ELR (cell line): ENCODE data around the gene RNU4-1.
"Not testable (repeated sequence)": the region's sequence is repeated elsewhere in the genome, so short reads cannot be mapped to it uniquely, and the experiment has no call there.

Experiments used
- DNase-seq: peaks from one replicate; pipeline ENCODE4 v3.0.0-alpha.2; 2015; ENCODE audit warnings: low read depth

Gene RNU4-1

DNA sequence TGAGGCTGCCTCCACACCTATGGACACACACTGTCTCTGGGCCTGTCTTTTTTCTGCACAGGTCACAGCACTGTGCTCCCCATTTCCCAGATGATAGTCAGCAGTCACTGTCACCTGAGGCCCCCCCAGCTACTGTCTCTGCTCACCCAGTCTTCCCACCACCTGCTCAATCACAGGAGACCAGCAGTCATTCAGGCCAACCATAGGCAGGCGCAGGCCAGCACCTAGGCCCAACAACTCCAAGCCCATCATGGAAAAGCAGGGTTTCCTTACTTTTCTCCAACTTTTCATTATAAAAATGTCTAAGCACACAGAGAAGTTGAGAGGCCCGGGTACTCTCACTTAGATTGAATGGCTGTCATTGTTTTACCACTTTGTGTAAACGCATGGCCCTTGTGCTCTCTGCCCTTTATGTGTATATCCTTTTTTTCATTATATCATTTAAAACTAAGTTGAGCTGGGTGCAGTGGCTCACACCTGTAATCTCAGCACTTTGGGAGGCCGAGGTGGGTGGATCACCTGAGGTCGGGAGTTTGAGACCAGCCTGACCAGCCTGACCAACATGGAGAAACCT, 34.6 kb downstream of the RNU4-1 start:
- DNase-seq: no peak

DNA sequence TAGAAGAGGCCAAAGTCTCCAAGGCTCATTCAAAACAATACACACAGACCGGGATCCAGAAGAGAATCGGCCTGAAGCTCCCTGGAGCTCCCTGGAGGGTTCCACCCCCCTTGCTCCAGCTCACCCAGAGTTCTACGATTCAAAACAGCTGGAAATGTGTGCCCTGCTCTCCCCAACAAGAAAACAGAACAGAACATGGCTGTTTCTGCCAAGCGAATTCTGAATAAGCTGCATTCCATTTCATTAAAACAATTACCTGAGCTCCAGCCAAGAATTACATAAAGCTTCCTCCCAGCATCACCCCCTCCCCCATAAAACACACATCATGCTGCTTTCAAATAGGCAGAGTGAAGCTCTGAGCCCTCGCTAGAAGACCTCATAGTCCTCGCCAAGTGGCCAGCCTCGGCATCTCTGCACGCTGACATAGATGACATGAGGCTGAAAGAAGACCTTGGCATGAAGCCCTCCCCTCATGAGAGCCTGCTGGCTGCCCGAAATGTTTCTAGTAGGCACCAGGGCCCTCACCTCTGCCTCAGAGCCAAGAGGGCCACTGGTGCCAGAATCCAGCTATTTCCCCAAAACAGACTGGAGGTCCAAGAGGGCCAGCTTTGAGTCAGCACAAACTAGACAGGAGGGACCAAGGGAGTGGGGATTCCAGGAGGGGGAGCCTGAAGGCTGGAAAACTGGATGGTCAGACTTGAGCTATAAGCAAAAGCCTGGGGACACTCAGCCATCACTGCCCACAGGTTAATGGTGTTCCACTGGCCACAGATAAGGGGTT, 35.8 kb downstream of the RNU4-1 start:
- DNase-seq: peak; percentile 42

DNA sequence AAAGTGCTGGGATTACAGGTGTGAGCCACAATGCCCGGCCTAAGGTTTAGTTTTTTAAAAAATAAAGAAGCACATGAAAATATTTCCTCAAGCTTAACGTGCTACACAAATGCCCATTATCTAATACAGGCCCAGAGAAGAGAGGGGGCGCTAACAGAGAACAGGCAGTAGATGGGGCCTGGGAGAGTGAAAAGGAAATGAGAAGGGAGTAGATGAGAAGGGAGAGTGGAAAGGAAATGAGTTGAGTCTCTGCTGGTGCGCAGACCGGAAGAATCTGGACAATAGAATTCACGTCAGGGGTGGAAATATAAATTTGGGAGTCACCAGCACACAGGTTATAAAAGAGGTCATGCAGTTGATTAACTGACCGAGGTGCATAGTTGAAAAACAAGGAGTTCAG, 38.2 kb downstream of the RNU4-1 start:
- DNase-seq: no peak

DNA sequence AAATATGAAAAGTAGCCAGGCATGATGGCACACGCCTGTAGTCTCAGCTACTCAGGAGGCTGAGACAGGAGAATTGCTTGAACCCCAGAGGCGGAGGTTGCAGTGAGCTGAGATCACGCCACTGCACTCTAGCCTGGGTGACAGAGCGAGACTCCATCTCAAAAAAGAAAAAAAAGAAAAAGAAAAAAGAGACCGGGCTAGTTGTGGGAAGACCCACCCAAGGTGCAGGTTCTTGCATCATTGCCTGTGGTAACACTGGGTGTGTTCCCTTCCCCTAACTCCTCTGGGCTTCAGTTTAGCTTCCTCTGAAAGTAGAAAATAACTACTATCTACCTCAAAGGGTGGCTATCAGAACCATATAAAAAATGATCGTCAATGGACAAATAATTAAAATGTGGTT, 39.7 kb downstream of the RNU4-1 start:
- not testable (repeated sequence) for DNase-seq

DNA sequence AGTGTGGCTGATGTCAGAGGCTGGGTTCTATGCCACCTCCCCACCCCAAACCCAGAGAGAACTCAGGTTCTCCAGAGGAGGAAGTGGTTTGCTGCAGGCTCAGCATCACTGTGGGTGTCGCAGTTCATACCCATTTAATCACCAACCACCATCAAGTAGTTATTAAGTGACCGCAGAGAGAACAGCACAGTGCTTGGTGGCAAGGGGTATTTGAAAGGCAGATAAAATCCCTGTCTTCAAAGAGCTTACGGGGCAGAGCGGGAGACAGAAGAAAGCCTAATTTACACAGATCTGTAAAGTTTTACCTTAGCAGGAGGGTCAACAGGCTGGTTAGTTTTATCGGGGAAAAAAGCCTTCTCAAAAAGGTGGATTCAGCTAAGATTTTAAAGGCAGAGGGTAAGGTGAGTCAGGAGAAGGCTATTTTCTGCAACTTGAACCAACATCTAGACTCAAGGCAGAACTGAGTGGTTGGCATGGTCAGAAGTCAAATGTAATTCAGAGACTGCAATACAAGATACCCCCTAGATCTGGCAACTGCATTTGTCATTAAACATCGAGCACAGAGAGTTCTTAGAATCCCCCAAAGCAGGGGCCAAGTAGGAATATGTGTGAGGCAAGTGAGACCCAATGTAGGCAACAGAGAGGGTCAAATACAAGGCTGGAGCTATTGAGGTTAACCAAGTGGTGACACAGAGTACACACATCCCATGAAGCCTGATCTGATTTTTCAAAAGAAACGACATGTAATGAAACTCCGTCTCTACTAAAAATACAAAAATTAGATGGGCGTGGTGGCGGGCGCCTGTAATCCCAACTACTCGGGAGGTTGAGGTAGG, 40.7 kb downstream of the RNU4-1 start:
- DNase-seq: no peak

DNA sequence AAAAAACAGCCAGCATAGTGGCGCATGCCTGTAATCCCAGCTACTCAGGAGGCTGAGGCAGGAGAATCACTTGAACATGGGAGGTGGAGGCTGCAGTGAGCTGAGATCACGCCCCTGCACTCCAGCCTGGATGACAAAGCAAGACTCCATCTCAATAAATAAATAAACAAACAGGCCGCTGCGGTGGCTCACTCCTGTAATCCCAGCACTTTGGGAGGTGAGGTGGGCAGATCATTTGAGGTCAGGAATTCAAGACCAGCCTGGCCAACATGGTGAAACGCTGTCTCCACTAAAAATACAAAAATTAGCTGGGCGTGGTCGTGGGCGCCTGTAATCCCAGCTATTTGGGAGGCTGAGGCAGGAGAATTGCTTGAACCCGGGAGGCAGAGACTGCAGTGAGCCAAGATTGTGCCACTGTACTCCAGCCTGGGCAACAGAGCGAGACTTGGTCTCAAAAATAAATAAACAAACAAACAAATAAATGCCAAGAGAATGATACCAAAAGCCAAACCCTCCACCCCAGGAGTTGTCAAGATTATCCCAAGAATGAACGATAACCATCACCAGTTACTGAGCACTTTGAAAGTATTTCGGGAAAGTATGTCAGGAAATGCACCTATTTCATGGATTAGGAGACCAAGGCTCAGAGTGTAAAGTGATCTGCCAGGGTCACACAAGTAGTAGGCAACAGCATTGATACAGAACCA, 41.5 kb downstream of the RNU4-1 start:
- DNase-seq: peak; percentile 65

DNA sequence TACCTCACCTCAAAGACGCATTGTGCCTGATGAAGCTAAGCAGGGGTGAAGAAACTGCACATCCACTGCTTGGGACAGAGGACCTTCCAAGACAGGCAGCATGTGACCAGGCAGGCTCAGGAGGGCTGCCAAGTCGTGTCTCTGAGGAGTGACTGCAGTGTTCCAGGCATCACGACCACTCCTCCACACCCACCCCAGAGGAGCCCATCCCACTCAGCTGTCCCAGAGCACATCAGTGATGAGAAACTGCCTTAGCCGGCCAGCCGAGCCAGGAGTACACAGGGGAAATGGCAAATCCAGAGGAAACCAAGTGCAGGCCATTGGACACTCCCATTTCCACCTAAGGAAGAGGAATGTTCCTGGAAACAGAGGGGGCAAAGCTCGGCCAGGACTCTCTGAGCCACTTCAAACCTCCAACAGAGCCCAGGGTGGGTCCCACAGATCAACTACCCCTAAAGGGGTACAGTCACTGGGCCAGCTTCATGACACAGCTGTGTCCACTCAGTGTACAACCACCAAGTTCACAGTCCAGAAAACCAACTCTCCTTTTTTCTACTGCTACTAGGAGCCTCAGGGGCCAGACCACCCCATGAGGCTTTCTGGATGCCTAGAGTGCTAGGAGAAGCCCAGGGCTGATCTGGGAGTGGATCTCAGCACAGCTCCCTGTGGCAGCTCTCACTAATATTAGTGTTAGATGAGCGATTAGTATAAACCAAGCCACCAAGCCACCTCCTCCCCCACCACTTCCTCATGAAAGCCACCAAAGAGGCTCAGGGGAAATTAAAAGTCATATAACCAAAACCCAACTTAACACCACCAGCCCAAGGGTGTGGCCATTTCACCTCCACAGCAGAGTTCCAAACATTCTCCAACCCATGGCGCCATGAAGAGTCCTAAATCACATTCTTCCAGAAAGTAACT, 42.9 kb downstream of the RNU4-1 start:
- no peak for DNase-seq

DNA sequence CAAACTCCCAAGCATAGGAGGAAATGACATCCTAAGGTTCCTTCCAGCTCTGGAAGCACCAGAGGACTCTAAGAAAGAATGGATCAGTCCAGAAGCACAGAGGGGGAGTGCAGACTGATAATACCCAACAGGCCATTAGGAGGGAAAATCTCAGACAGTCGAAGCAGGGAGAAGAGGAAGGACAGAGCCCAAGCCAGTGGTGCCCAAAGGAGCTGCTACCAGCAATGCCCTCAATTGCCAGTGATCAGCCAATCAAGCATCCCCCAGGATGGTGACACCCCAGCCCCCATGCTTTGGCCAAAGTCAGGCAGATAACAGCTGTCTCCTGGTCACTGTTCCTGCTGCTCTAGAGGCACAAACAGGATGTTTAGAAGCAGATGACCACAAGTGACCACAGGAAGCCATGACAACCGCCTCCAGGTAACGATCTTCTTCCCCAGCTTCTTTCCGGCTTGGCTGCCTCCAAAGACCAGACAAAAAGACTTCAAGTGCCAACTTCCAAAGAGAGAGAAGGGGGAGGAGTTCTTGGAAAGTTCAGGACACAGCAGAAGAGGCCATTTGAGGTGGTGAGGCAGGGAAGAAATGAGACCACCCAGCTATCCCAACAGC, 43.7 kb downstream of the RNU4-1 start:
- peak; percentile 53 for DNase-seq

DNA sequence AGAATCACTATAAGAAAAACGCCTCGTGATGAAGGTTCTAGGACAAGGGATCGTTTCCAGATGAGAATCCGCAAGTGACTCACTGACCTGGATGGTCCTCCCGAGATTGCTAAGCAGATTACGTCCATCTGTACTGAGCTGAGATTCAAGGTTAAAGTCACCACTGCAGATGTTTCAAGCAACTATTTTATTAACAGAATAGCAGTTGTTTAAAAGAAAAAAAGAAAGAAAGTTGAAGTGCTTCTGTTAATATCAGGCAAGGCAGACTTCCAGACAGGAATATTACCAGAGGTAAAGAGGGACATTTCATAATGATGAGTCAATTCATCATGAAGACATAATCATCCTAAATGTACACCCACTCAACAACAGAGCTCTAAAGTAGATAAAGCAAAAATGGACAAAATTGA, 45.4 kb downstream of the RNU4-1 start:
- peak; percentile 95 for DNase-seq

DNA sequence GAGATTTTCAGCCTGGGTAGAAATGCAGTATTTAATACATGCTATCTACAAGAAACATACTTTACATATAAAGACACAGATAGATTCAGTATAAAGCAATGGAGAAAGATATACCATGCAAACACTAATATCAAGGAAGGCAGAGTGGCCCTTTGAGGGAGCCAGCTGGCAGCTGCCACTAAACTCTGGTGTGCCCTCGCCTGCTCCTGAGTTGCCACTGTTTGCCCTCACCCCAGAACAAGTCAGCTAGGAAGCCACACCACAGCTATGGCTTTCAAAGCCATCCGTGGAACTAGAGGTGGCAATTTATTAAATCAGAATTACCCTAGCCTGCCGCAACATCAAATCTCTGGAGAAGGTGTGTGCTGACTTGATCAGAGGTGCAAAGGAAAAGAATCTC, 45.9 kb downstream of the RNU4-1 start:
- no peak for DNase-seq

DNA sequence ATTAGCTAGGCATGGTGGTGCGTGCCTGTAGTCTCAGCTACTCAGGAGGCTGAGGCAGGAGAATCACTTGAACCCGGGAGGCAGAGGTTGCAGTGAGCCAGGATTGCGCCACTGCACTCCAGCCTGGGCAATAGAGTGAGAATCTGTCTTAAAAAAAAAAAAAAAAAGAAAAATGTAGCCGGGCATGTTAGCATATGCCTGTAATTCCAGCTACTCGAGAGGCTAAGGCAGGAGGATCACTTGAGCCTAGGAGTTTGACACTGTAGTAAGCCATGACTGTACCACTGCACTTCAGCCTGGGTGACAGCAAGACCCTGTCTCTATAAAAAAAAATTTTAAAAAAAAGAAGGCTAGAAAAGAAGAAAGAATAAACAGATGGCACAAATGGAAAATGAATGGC, 46.3 kb downstream of the RNU4-1 start:
- not testable (repeated sequence) for DNase-seq
